RWPE1 (cell line): ENCODE results near the gene PLGRKT.
"Not testable (repeated sequence)": the region's sequence is repeated elsewhere in the genome, so short reads cannot be mapped to it uniquely, and the experiment has no call there.

Source experiments
- CTCF ChIA-PET: fragments of 350-600 bp; sonication (Branson Sonifier 250); formaldehyde crosslinking; extraction: SDS; loops from one replicate; lab custom pipeline; 2021; lab: Yijun Ruan, JAX
- POLR2A ChIA-PET: fragments of 400-600 bp; formaldehyde crosslinking; extraction: SDS; loops from one replicate; lab custom pipeline; 2020; ENCODE audit warnings: antibody characterized with exemption; ENCODE audit not compliant: low non-redundant PET; lab: Yijun Ruan, JAX
- DNase-seq: peaks from one replicate; pipeline ENCODE4 v3.0.0; 2012; ENCODE audit warnings: low spot score
- H3K27ac ChIP-seq: fragments of 450-650 bp; 2 replicates; pipeline ENCODE4 v1.5.1; 2017
- TF ChIP-seq, protein P1 (sequence below): fragments of 450-650 bp; conservative IDR thresholded peaks from 2 replicates; pipeline ENCODE4 v1.5.1; 2017; ENCODE audit warnings: low read depth, mild to moderate bottlenecking

Gene PLGRKT

DNA sequence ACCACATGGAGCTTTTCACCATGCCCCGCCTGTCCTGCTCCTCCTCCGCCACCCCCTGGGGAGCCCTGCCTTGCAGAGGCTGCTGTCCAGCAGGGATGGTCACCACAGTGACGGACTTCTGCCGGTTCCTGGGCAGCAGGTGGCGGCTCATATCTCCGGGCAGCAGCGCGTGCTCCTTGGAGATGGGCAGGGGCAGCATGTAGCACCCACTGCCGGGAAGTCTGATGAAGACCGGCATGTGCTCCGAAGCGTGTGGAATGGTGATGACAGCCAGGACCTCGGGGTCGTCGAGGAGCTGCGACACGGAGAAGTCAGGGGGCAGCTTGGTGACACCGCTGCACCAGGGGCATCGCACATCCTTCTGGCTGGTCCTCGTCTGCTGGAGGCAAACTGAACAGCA is 19.2 kb downstream of the PLGRKT start:
- ChIA-PET CTCF (no interaction called here), POLR2A (no interaction called here)
- TF ChIP-seq, protein P1, sequence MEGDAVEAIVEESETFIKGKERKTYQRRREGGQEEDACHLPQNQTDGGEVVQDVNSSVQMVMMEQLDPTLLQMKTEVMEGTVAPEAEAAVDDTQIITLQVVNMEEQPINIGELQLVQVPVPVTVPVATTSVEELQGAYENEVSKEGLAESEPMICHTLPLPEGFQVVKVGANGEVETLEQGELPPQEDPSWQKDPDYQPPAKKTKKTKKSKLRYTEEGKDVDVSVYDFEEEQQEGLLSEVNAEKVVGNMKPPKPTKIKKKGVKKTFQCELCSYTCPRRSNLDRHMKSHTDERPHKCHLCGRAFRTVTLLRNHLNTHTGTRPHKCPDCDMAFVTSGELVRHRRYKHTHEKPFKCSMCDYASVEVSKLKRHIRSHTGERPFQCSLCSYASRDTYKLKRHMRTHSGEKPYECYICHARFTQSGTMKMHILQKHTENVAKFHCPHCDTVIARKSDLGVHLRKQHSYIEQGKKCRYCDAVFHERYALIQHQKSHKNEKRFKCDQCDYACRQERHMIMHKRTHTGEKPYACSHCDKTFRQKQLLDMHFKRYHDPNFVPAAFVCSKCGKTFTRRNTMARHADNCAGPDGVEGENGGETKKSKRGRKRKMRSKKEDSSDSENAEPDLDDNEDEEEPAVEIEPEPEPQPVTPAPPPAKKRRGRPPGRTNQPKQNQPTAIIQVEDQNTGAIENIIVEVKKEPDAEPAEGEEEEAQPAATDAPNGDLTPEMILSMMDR = no peak
- DNase-seq = no peak
- no peak overlapping the region for H3K27ac ChIP-seq

DNA sequence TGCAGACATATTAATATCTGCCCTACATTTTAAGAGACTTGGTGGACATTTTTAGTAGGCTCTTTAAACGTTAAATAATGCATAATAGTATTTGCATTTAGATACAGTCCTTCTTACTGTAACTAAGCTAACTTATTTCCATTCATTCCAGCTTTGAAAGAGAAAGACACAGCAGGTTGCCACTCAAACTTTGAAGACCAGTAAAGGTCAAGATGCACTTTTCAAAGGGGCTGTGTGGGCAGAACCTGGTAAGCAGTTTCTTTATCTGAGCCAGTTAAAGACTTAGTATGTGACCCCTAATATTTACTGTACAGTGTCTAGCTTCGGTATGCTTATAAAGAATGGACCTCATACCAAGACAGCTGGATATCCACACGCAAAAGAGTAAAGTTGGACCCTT is 20.8 kb downstream of the PLGRKT start:
- ChIA-PET POLR2A (no interaction called here), CTCF (interaction anchor here (0.7 kb wide), 1 partner anchor 98 kb away, joined by 4 read pairs; no protein-coding TSS in a partner anchor)
- DNase-seq = no peak
- H3K27ac ChIP-seq = no peak overlapping the region
- TF ChIP-seq, protein P1 = no peak

DNA sequence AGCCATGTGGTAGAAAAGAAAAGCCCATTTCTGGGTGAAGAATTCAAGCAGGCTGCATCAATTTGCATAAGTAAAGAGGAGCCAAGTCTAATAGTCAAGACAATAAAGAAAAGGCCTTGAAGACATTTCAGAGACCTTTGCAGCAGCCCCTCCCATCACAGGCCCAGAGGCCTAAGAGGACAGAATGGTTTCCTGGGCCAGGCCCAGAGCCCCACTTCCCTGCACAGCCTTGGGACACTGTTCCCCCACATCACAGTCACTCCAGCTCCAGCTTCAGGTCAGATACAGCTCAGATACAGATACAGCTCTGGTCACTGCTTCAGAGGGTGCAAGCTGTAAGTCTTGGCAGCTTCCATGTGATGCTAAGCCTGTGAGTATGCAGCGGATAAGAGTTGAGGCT is 29.1 kb downstream of the PLGRKT start:
- CTCF ChIA-PET = no interaction called here
- POLR2A ChIA-PET = no interaction called here
- TF ChIP-seq, protein P1 = no peak
- H3K27ac ChIP-seq = no peak overlapping the region
- no peak for DNase-seq

DNA sequence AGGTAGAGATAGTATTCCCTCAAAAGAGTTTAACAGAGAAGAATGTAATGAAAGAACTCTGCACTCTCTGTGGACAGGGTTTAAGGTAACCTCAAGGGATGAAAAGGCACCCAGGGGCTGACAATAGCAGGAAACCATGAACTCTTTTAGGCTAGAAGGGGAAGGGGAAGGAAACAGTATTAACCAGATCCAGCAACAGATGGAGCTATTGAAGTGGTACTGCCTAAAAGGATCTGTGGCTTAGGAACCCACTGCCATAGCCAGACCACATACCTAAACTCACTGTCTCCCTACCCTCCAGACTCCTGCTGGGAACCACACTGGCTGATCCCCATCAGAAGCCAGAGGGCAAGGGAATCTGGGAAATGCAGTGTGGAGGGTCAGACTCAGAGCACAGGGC is 35.5 kb downstream of the PLGRKT start:
- CTCF ChIA-PET = no interaction called here
- TF ChIP-seq, protein P1 = no peak
- DNase-seq = no peak
- H3K27ac ChIP-seq = no peak overlapping the region
- POLR2A ChIA-PET = no interaction called here

DNA sequence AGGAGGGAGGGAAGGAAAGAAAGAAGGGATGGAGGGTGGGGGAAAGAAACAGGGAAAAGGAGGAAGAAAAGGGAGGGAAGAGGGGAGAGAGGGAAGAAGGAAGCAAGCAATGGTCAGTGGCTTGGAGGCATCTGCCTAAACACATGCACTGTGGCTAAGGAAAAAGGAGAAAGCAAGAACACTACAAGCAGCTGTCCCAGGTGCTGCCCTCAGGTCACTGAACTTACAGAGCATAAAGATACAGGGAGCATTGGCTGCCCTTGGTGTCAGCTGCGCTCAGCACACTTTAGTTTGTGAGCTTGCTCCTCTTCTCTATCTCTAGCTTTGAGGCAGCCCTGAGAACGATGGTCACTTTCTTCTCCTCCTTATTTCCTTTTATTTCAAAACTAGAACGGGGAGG is 40.2 kb downstream of the PLGRKT start:
- H3K27ac ChIP-seq, DNase-seq, POLR2A ChIA-PET, CTCF ChIA-PET: not testable (repeated sequence)

DNA sequence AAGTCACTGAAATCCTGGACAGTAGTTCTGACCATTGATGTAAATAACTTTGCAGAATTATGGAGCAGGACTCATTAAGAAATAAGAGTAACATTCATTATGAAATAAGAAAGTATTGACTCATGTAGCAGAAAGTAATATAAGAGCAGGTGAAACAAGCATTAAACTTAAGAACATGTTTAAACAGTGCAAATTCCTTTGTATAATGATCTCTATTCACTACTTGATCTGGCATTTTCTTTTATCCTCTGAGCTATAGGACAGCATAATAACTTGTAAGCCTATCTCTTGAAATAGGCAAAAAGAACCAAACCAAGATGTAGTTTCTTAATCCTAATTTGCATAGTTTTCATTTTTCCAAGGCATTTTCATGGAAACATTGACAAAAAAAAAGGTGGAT is 42.3 kb downstream of the PLGRKT start:
- TF ChIP-seq, protein P1 = no peak
- ChIA-PET POLR2A (no interaction called here), CTCF (no interaction called here)
- DNase-seq = no peak
- H3K27ac ChIP-seq = no peak overlapping the region

DNA sequence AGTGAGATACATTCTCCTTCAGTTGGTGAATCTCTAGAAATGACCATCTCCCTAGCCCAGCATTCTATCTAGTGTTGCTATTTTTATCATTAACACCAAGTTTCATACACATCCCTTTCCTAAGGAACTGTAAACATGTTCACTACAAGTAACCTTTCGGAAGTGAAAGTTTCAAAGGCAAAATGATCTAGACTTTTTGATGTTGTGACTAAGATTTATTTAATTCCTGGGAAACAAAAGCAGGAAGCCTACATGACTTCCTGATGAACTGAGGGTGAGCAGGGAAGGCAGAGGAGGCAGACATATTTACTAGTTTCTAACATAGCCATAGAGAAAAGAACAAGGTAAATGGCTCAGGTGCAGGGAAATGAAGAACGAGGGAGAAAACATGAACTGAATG is 43.7 kb downstream of the PLGRKT start:
- H3K27ac ChIP-seq, DNase-seq, CTCF ChIA-PET, POLR2A ChIA-PET: not testable (repeated sequence)

DNA sequence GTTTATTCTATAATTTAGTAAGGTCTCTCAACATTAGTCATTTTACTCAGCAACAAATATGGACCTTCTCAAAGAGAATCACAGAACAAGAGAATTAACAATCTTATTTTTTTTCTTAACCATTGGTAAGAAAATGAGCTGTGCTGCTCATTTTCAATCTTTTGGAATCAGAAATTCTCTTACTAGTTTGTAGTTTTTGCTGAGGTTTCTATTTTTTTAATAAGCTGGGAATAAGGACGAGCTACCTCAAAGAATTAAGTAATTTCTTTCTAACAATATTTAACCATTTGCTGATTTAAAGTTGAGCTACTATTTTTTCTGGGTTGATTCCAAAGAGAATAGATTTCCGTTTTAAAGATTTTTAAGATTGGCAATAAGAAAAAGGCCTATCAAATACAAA is 44.2 kb downstream of the PLGRKT start:
- DNase-seq = no peak
- CTCF ChIA-PET = no interaction called here
- TF ChIP-seq, protein P1 = no peak
- POLR2A ChIA-PET = no interaction called here
- H3K27ac ChIP-seq = no peak overlapping the region
